K562 (cell line): ENCODE results near the gene NFIB.

Experiments
- ASH1L ChIP-seq: fragments of 450-650 bp; IDR thresholded peaks from 2 replicates; pipeline ENCODE4 v1.6.1; 2018; ENCODE audit warnings: borderline replicate concordance, mild to moderate bottlenecking, low read depth; ENCODE audit not compliant: partially characterized antibody
- FOXK2 ChIP-seq, 2 experiments: fragments of 450-650 bp; IDR thresholded peaks in 1 of 2; conservative IDR thresholded peaks in 1 of 2; 2 replicates each; pipeline ENCODE4 v1.6.1; 2016; ENCODE audit warnings: low read depth in 2 of 2, mild to moderate bottlenecking in 1 of 2
- MTA3 ChIP-seq: fragments of 450-650 bp; formaldehyde crosslinking; IDR thresholded peaks from 2 replicates; pipeline ENCODE4 v1.6.1; 2017; ENCODE audit warnings: mild to moderate bottlenecking, borderline replicate concordance
- MYBL2 ChIP-seq, 2 experiments: fragments of 450-650 bp in 1 of 2; sonication (generic) in 1 of 2; formaldehyde crosslinking in 1 of 2; IDR thresholded peaks; 2 replicates each; pipeline versions ENCODE4 v1.6.1 to v1.8.1; 2017 to 2022; ENCODE audit warnings: borderline replicate concordance in 1 of 2, inconsistent platforms in 1 of 2, low read depth in 1 of 2, mild to moderate bottlenecking in 1 of 2, missing genetic modification reagents in 1 of 2, moderate library complexity in 1 of 2
- POLR2AphosphoS5 ChIP-seq: IDR thresholded peaks from 2 replicates; pipeline ENCODE4 v1.6.1; 2011; ENCODE audit warnings: mild to moderate bottlenecking, low read depth, low read length, moderate library complexity; ENCODE audit not compliant: control insufficient read depth, insufficient read depth
- RFX5 ChIP-seq: IDR thresholded peaks from 2 replicates; pipeline ENCODE4 v1.6.1; 2011; ENCODE audit warnings: low read depth, mild to moderate bottlenecking, improper control_type of control experiment, low read length
- SRSF9 ChIP-seq: fragments of 200-400 bp; formaldehyde crosslinking; IDR thresholded peaks from 2 replicates; pipeline ENCODE4 v1.6.1; 2017; ENCODE audit warnings: low read depth, low read length, borderline replicate concordance
- YY1 ChIP-seq, 3 experiments: IDR thresholded peaks; 2 replicates each; pipeline ENCODE4 v1.6.1; 2011; ENCODE audit warnings: low read length in 2 of 3, mild to moderate bottlenecking in 2 of 3, moderate library complexity in 2 of 3, borderline replicate concordance in 1 of 3, control low read depth in 1 of 3, low read depth in 1 of 3; ENCODE audit not compliant: insufficient read depth in 3 of 3, insufficient replicate concordance in 2 of 3, control insufficient read depth in 1 of 3, insufficient read length in 1 of 3; ENCODE audit errors: extremely low read depth in 1 of 3
- ZNF239 ChIP-seq: fragments of 250-450 bp; sonication (Bioruptor Pico); IDR thresholded peaks from 2 replicates; pipeline ENCODE4 v1.4.0; 2020; ENCODE audit warnings: mild to moderate bottlenecking
- ZNF311 ChIP-seq: fragments of 250-450 bp; sonication (Bioruptor Pico); IDR thresholded peaks from 2 replicates; pipeline ENCODE4 v1.4.0; 2020; ENCODE audit warnings: mild to moderate bottlenecking, moderate library complexity
- ZNF445 ChIP-seq: fragments of 250-450 bp; sonication (Bioruptor Pico); IDR thresholded peaks from 2 replicates; pipeline ENCODE4 v1.4.0; 2020; ENCODE audit warnings: low read depth, mild to moderate bottlenecking, moderate library complexity
- TF ChIP-seq, protein P1 (sequence below): IDR thresholded peaks from 3 replicates; pipeline ENCODE4 v1.6.1; 2011; ENCODE audit warnings: borderline replicate concordance, mild to moderate bottlenecking; ENCODE audit not compliant: insufficient read length, insufficient read depth
- TF ChIP-seq, protein P2 (sequence below): sonication (generic); formaldehyde crosslinking; IDR thresholded peaks from 2 replicates; pipeline ENCODE4 v1.8.0; 2023; ENCODE audit warnings: mild to moderate bottlenecking, missing genetic modification reagents

DNA sequence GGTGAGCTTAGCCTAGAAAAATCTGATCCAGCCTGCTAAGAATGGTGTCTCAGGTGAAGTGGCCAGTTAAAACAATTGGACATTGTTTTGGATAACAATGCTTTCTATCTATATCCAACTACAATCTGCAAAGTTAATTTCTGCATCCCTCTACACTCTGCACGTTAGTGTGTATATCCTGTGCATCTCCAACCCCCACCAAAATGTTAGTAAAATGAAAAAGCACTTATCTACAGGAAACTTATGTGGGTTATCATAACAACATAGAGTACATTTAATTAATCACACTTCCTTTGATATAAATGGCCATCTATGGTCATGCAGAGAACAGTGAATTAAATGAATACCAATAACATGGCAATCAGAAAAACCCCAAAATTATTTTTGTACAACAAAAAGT is 158.7 kb downstream of the NFIB start:
- TF ChIP-seq ZNF445 (CRISPR knock-in tag): no peak
- TF ChIP-seq FOXK2 (conservative IDR thresholded peaks at IDR 0.05 in 1 of 2, IDR thresholded peaks at IDR 0.05 in 1 of 2; ENCODE audit: low read depth in 2 of 2): no peak
- TF ChIP-seq RFX5: no peak
- no peak for TF ChIP-seq MTA3
- no peak for TF ChIP-seq MYBL2 (IDR thresholded peaks at IDR 0.05; ENCODE audit: low read depth)
- TF ChIP-seq MYBL2 (CRISPR knock-in tag; IDR thresholded peaks at IDR 0.05; ENCODE audit: borderline replicate concordance): no peak
- TF ChIP-seq ZNF239 (CRISPR knock-in tag): no peak
- no peak for TF ChIP-seq YY1 (IDR thresholded peaks at IDR 0.05; ENCODE audit: borderline replicate concordance in 1 of 3, control insufficient read depth in 1 of 3, extremely low read depth in 1 of 3, insufficient read depth in 3 of 3, insufficient read length in 1 of 3, insufficient replicate concordance in 2 of 3, low read depth in 1 of 3, low read length in 2 of 3)
- TF ChIP-seq ZNF311 (CRISPR knock-in tag): no peak
- no peak for TF ChIP-seq ASH1L
- no peak for TF ChIP-seq SRSF9
- TF ChIP-seq POLR2AphosphoS5: no peak
- TF ChIP-seq, protein P1, sequence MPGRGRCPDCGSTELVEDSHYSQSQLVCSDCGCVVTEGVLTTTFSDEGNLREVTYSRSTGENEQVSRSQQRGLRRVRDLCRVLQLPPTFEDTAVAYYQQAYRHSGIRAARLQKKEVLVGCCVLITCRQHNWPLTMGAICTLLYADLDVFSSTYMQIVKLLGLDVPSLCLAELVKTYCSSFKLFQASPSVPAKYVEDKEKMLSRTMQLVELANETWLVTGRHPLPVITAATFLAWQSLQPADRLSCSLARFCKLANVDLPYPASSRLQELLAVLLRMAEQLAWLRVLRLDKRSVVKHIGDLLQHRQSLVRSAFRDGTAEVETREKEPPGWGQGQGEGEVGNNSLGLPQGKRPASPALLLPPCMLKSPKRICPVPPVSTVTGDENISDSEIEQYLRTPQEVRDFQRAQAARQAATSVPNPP: no peak
- TF ChIP-seq, protein P2, sequence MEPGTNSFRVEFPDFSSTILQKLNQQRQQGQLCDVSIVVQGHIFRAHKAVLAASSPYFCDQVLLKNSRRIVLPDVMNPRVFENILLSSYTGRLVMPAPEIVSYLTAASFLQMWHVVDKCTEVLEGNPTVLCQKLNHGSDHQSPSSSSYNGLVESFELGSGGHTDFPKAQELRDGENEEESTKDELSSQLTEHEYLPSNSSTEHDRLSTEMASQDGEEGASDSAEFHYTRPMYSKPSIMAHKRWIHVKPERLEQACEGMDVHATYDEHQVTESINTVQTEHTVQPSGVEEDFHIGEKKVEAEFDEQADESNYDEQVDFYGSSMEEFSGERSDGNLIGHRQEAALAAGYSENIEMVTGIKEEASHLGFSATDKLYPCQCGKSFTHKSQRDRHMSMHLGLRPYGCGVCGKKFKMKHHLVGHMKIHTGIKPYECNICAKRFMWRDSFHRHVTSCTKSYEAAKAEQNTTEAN (CRISPR knock-in tag): no peak
